ENCODE measurements around the gene GSX2. TPM values are rescaled to one million over a fixed set of nuclear protein-coding genes. Genes with fewer than 3 reads are reported as not detected.
"Not testable (repeated sequence)": the region's sequence is repeated elsewhere in the genome, so short reads cannot be mapped to it uniquely, and the experiment has no call there.

The GSX2 gene
- polyA plus RNA-seq, 1 donor: not detected

GRCh38 chr4:54103190-54103574, 3.2 kb downstream of the GSX2 start:
- DNase-seq (ENCODE audit: low read depth): no peak

GRCh38 chr4:54104907-54105306, 4.9 kb downstream of the GSX2 start:
- no peak for DNase-seq (ENCODE audit: low read depth)

- DNase-seq (ENCODE audit: low read depth): no peak
Observed at GRCh38 chr4:54107951-54108748, 8.2 kb downstream of the GSX2 start.

- DNase-seq (ENCODE audit: low read depth): no peak
Observed at GRCh38 chr4:54109241-54110018, 9.5 kb downstream of the GSX2 start.

- DNase-seq (ENCODE audit: low read depth): no peak
Observed at GRCh38 chr4:54110019-54110416, 10.1 kb downstream of the GSX2 start.

GRCh38 chr4:54113206-54113605, 13.2 kb downstream of the GSX2 start:
- DNase-seq (ENCODE audit: low read depth): not testable (repeated sequence)

- DNase-seq (ENCODE audit: low read depth): not testable (repeated sequence)
Observed at GRCh38 chr4:54116246-54116645, 16.3 kb downstream of the GSX2 start.

- no peak for DNase-seq (ENCODE audit: low read depth)
Observed at GRCh38 chr4:54118850-54119589, 19.1 kb downstream of the GSX2 start.

- DNase-seq (ENCODE audit: low read depth): no peak
Observed at GRCh38 chr4:54120518-54120917, 20.6 kb downstream of the GSX2 start.

GRCh38 chr4:54127660-54128059, 27.7 kb downstream of the GSX2 start:
- no peak for DNase-seq (ENCODE audit: low read depth)

GRCh38 chr4:54128694-54129093, 28.7 kb downstream of the GSX2 start:
- DNase-seq (ENCODE audit: low read depth): not testable (repeated sequence)

- DNase-seq (ENCODE audit: low read depth): no peak
Observed at GRCh38 chr4:54139332-54139731, 39.4 kb downstream of the GSX2 start.

- no peak for DNase-seq (ENCODE audit: low read depth)
Observed at GRCh38 chr4:54140287-54140686, 40.3 kb downstream of the GSX2 start.

GRCh38 chr4:54144199-54144598, 44.2 kb downstream of the GSX2 start:
- no peak for DNase-seq (ENCODE audit: low read depth)

- DNase-seq (ENCODE audit: low read depth): no peak
Observed at GRCh38 chr4:54144661-54145171, 44.8 kb downstream of the GSX2 start.

GRCh38 chr4:54146139-54146538, 46.2 kb downstream of the GSX2 start:
- DNase-seq (ENCODE audit: low read depth): no peak

- DNase-seq (ENCODE audit: low read depth): no peak
Observed at GRCh38 chr4:54149323-54149722, 49.4 kb downstream of the GSX2 start.

Other genes with a start within 250 kb of the GSX2 start
- gene CHIC2, start 35.6 kb upstream of the GSX2 start, polyA plus RNA-seq (ENCODE audit: insufficient read length): 16.9 TPM
- 62.7 TPM for gene PDGFRA, start 129.1 kb downstream of the GSX2 start, polyA plus RNA-seq (ENCODE audit: insufficient read length)

Data from forelimb muscle (tissue), 1 donor.